Body of pancreas (tissue), 4 donors: Measurements from ENCODE around the gene PTH.

Experiments used
- CTCF ChIP-seq, 7 experiments: fragments of 450-650 bp in 4 of 7; fragments of 200-600 bp in 3 of 7; sonication (generic) in 3 of 7; IDR thresholded peaks; one replicate each; pipeline ENCODE4 v1.5.1; 2016 to 2019; ENCODE audit warnings: antibody characterized with exemption in 7 of 7
- POLR2A ChIP-seq, 3 donors: fragments of 450-650 bp; IDR thresholded peaks; one replicate each; pipeline ENCODE4 v1.6.1; 2016; ENCODE audit warnings: antibody characterized with exemption in 3 of 3, mild to moderate bottlenecking in 2 of 3

- TF ChIP-seq POLR2A (IDR thresholded peaks at IDR 0.05) = no peak
- TF ChIP-seq CTCF (IDR thresholded peaks at IDR 0.05) = no peak
Observed at GRCh38 chr11:13502492-13502891, 6.7 kb upstream of the PTH start.
